KMS-11 (cell line): ENCODE data around the gene GALR1.

Source experiments
- H2AFZ ChIP-seq: fragments of 200-600 bp; sonication (generic); 2 replicates; pipeline ENCODE4 v1.6.1; 2016; ENCODE audit warnings: antibody characterized with exemption, mixed run types, low read depth
- H3K27ac ChIP-seq: fragments of 200-600 bp; sonication (generic); 2 replicates; pipeline ENCODE4 v1.6.1; 2016; ENCODE audit warnings: mild to moderate bottlenecking, mixed run types
- H3K27me3 ChIP-seq: fragments of 200-600 bp; sonication (generic); 2 replicates; pipeline ENCODE4 v1.6.1; 2017; ENCODE audit warnings: mild to moderate bottlenecking, low read depth, mixed run types, moderate library complexity; ENCODE audit not compliant: insufficient read depth
- H3K36me3 ChIP-seq: fragments of 200-600 bp; sonication (generic); 2 replicates; pipeline ENCODE4 v1.6.1; 2017; ENCODE audit warnings: mild to moderate bottlenecking, mixed run types; ENCODE audit not compliant: insufficient read depth
- H3K4me1 ChIP-seq: fragments of 200-600 bp; sonication (generic); 2 replicates; pipeline ENCODE4 v1.6.1; 2016; ENCODE audit warnings: mild to moderate bottlenecking, low read depth, mixed run types; ENCODE audit not compliant: poor library complexity, severe bottlenecking
- H3K4me2 ChIP-seq: fragments of 200-600 bp; sonication (generic); 2 replicates; pipeline ENCODE4 v1.7.0; 2016; ENCODE audit warnings: mild to moderate bottlenecking, mixed run types
- H3K4me3 ChIP-seq: fragments of 200-600 bp; sonication (generic); IDR thresholded peaks from 2 replicates; pipeline ENCODE4 v1.6.1; 2017; ENCODE audit warnings: low read depth, low read length, mixed read lengths; ENCODE audit not compliant: insufficient read depth
- H3K79me2 ChIP-seq: fragments of 200-600 bp; sonication (generic); 2 replicates; pipeline ENCODE4 v1.6.1; 2016; ENCODE audit warnings: low read depth, mixed run types; ENCODE audit not compliant: insufficient read depth
- H3K9ac ChIP-seq: fragments of 200-600 bp; sonication (generic); 2 replicates; pipeline ENCODE4 v1.6.1; 2016; ENCODE audit warnings: mild to moderate bottlenecking, mixed run types
- H4K20me1 ChIP-seq: fragments of 200-600 bp; sonication (generic); 2 replicates; pipeline ENCODE4 v1.6.1; 2016; ENCODE audit warnings: mild to moderate bottlenecking, mixed run types; ENCODE audit not compliant: insufficient read depth
- CTCF ChIP-seq: fragments of 200-600 bp; sonication (generic); conservative IDR thresholded peaks from 2 replicates; pipeline ENCODE4 v1.6.1; 2017; ENCODE audit warnings: low read depth, mild to moderate bottlenecking, antibody characterized with exemption, low read length, moderate library complexity, mixed read lengths

Gene GALR1

GRCh38 chr18:77220726-77221125 is 28.9 kb upstream of the GALR1 start:
- no peaks in the 10 kb centered on the region for H3K79me2 ChIP-seq
- H3K27ac ChIP-seq: no peak overlapping the region
- H3K9ac ChIP-seq: no peak overlapping the region
- no peak overlapping the region for H2AFZ ChIP-seq
- TF ChIP-seq CTCF: no peak
- H3K4me1 ChIP-seq: no peaks in the 10 kb centered on the region
- no peaks in the 10 kb centered on the region for H3K27me3 ChIP-seq
- H4K20me1 ChIP-seq: no peaks in the 10 kb centered on the region
- H3K36me3 ChIP-seq: no peaks in the 10 kb centered on the region
- no peak overlapping the region for H3K4me2 ChIP-seq
- H3K4me3 ChIP-seq: no peak overlapping the region

GRCh38 chr18:77222464-77222863 is 27.2 kb upstream of the GALR1 start:
- no peak for TF ChIP-seq CTCF

GRCh38 chr18:77223221-77223639 is 26.4 kb upstream of the GALR1 start:
- no peak for TF ChIP-seq CTCF
- Histone ChIP-seq H3K36me3 (no peaks in the 10 kb centered on the region), H3K9ac (no peak overlapping the region), H3K27me3 (no peaks in the 10 kb centered on the region), H3K4me2 (no peak overlapping the region), H3K27ac (no peak overlapping the region), H3K4me3 (no peak overlapping the region), H3K4me1 (no peaks in the 10 kb centered on the region), H3K79me2 (no peaks in the 10 kb centered on the region), H4K20me1 (no peaks in the 10 kb centered on the region), H2AFZ (no peak overlapping the region)

More at GRCh38 chr18:77222464-77222863, 27.2 kb upstream of the GALR1 start:
- no peaks in the 10 kb centered on the region for H3K36me3 ChIP-seq
- no peaks in the 10 kb centered on the region for H3K79me2 ChIP-seq
- no peak overlapping the region for H3K4me3 ChIP-seq
- H2AFZ ChIP-seq: no peak overlapping the region
- H3K27me3 ChIP-seq: no peaks in the 10 kb centered on the region
- no peaks in the 10 kb centered on the region for H4K20me1 ChIP-seq
- no peak overlapping the region for H3K4me2 ChIP-seq
- H3K9ac ChIP-seq: no peak overlapping the region
- no peak overlapping the region for H3K27ac ChIP-seq
- H3K4me1 ChIP-seq: no peaks in the 10 kb centered on the region

GRCh38 chr18:77223653-77224052 is 26.0 kb upstream of the GALR1 start:
- no peaks in the 10 kb centered on the region for H3K27me3 ChIP-seq
- no peaks in the 10 kb centered on the region for H3K36me3 ChIP-seq
- H3K9ac ChIP-seq: no peak overlapping the region
- H3K27ac ChIP-seq: no peak overlapping the region
- no peaks in the 10 kb centered on the region for H3K4me1 ChIP-seq
- no peaks in the 10 kb centered on the region for H4K20me1 ChIP-seq
- H3K4me3 ChIP-seq: no peak overlapping the region
- no peak for TF ChIP-seq CTCF
- H3K4me2 ChIP-seq: no peak overlapping the region
- H2AFZ ChIP-seq: no peak overlapping the region
- H3K79me2 ChIP-seq: no peaks in the 10 kb centered on the region

GRCh38 chr18:77230645-77231044 is 19.0 kb upstream of the GALR1 start:
- H3K4me3 ChIP-seq: no peak overlapping the region
- H2AFZ ChIP-seq: no peak overlapping the region
- no peak overlapping the region for H3K4me2 ChIP-seq
- H3K36me3 ChIP-seq: no peaks in the 10 kb centered on the region
- no peaks in the 10 kb centered on the region for H3K4me1 ChIP-seq
- no peaks in the 10 kb centered on the region for H4K20me1 ChIP-seq
- H3K27me3 ChIP-seq: no peaks in the 10 kb centered on the region
- H3K27ac ChIP-seq: no peak overlapping the region
- H3K9ac ChIP-seq: no peak overlapping the region
- H3K79me2 ChIP-seq: no peaks in the 10 kb centered on the region
- no peak for TF ChIP-seq CTCF
